Activated T-helper 1 cell treated with anti-CD3 and anti-CD28 coated beads, Interleukin-12 subunit alpha, Interleukin-12 subunit beta, Interleukin-2, Interleukin-4 antibody, amounts not matched to agents 30 ng/mL and 10 ng/mL and 1 ng/mL, durations not matched to agents 14 hours and 24 hours and 36 hours (primary cell): ENCODE results near the gene SLC25A39. TPM values are rescaled to one million over a fixed set of nuclear protein-coding genes. Genes with fewer than 3 reads are reported as not detected.
"Not testable (repeated sequence)": the region's sequence is repeated elsewhere in the genome, so short reads cannot be mapped to it uniquely, and the experiment has no call there.

Experiments
- DNase-seq: peaks from one replicate; pipeline ENCODE4 v3.0.0; 2021; ENCODE audit warnings: low spot score
- H3K27ac Mint-ChIP-seq: one replicate; pipeline ENCODE4 v1.8.0; 2021; ENCODE audit warnings: mild to moderate bottlenecking, mixed read lengths
- H3K27me3 Mint-ChIP-seq: one replicate; pipeline ENCODE4 v1.8.0; 2022; ENCODE audit warnings: mild to moderate bottlenecking, moderate library complexity, mixed read lengths; ENCODE audit not compliant: insufficient read depth
- H3K36me3 Mint-ChIP-seq: one replicate; pipeline ENCODE4 v1.8.0; 2021; ENCODE audit warnings: low read depth, mixed read lengths
- H3K4me1 Mint-ChIP-seq: one replicate; pipeline ENCODE4 v1.8.0; 2021; ENCODE audit warnings: low read depth, mixed read lengths
- H3K4me3 Mint-ChIP-seq: one replicate; pipeline ENCODE4 v1.8.0; 2021; ENCODE audit warnings: mild to moderate bottlenecking, moderate library complexity, mixed read lengths
- H3K9me3 Mint-ChIP-seq: one replicate; pipeline ENCODE4 v1.8.0; 2021; ENCODE audit warnings: mixed read lengths
- intact Hi-C: fragments of 100-400 bp; cut with micrococcal nuclease; formaldehyde crosslinking; loops from one replicate; pipeline ENCODE4 v1.15.1; 2024
- total RNA-seq: library from RNA; stranded (reverse); gene quantifications from 2 replicates; pipeline ENCODE4 v1.2.3, GENCODE V29; 2022

SLC25A39 gene, protein sequence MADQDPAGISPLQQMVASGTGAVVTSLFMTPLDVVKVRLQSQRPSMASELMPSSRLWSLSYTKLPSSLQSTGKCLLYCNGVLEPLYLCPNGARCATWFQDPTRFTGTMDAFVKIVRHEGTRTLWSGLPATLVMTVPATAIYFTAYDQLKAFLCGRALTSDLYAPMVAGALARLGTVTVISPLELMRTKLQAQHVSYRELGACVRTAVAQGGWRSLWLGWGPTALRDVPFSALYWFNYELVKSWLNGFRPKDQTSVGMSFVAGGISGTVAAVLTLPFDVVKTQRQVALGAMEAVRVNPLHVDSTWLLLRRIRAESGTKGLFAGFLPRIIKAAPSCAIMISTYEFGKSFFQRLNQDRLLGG
- 169 and 180 TPM in 2 replicates for total RNA-seq

DNA sequence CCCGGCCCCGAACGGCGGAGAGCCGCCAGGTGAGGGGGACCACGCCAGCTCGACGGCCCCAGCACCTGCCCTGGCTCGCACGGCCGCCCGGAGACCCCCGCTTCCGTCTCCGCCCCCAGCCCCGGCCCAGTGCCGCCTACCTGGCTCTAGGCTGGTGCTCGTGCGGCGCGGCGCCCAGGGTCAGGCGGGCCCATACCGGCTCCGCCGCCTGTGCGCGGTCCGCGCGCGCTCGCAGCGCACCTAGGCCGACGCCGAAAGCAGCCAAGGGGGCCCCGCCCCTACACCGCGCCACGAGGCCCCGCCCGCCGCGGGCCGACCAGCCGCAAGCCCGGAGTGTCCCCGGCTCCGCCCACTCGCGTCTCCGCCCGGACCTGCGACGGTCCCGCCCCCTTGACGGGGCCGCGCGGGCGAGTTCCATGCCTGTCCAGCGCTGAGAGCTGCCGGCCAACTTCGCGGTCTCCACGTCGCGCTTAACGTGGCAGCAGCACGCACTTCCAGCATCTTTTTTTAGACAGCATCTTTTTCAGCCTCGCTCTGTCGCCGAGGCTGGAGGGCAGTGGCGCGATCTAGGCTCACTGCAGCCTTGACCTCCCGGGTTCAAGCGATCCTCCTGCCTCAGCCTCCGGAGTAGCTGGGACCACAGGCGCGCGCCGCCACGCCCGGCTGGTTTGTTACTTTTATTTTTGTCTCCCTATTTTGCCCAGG lies at the start of gene SLC25A39:
Gene SLC25A39 (minus strand): TSS at position 253 of the 705 bp plus-strand sequence. CDS start 1,261 bp downstream, outside the sequence.
- intact Hi-C loops = loop anchor here (1.0 to 10.0 kb wide), 8 partner anchors 16 to 317 kb away; partner anchors contain the start of genes GRN, HDAC5, LSM12 and RUNDC3A
- H3K27me3 Mint-ChIP-seq = no peaks in the 10 kb centered on the region
- H3K4me3 Mint-ChIP-seq = peak within 1 kb of the TSS; percentile 93
- H3K9me3 Mint-ChIP-seq = no peaks in the 10 kb centered on the region
- peaks cover 10% of the 10 kb centered on the region for H3K4me1 Mint-ChIP-seq
- DNase-seq = peak; percentile 96
- peak within 1 kb of the TSS; percentile 97 for H3K27ac Mint-ChIP-seq
- H3K36me3 Mint-ChIP-seq = peaks cover 13% of the 10 kb centered on the region

DNA sequence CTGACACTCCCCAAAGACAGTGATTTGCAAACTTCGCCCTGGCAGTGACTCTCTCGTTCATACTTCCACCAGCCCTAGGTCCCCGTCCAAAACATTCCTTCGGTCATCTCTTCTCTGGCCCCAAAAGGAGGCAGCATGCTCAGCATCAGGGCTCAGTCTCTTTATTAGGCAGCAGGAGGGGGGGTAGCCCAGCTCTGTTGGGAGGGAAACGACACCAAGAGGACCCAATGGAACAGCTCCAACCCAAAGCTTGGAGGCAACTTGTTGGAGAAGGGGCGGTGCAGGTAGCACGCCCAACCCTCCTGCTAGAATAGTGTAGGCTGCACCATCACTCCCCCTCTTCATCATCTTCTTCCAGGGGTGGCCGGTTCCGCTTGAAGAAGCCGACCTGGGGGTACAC lies 47.4 kb upstream of the SLC25A39 start:
- intact Hi-C loops = no loop called here
- Mint-ChIP-seq H3K27ac (no peak overlapping the region), H3K27me3 (peaks cover 20% of the 10 kb centered on the region), H3K36me3 (no peaks in the 10 kb centered on the region), H3K9me3 (no peaks in the 10 kb centered on the region), H3K4me1 (peaks cover 7% of the 10 kb centered on the region), H3K4me3 (no peak overlapping the region)
- no peak for DNase-seq

DNA sequence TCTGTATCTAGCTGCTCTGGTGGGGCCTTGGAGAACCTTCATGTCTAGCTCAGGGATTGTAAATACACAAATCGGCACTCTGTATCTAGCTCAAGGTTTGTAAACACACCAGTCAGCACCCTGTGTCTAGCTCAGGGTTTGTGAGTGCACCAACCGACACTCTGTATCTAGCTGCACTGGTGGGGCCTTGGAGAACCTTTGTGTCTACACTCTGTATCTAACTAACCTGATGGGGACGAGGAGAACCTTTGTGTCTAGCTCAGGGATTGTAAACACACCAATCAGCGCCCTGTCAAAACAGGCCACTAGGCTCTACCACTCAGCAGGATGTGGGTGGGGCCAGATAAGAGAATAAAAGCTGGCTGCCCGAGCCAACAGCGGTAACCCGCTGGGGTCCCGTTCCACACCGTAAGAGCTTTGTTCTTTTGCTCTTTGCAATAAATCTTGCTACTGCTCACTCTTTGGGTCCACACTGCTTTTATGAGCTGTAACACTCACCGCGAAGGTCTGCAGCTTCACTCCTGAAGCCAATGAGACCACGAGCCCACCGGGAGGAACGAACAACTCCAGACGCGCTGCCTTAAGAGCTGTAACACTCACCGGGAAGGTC lies 44.9 kb upstream of the SLC25A39 start:
- Mint-ChIP-seq H3K4me3 (peak overlapping the region; percentile 26), H3K27me3 (peaks cover 33% of the 10 kb centered on the region)
- H3K9me3 Mint-ChIP-seq, H3K27ac Mint-ChIP-seq, intact Hi-C loops, DNase-seq, H3K4me1 Mint-ChIP-seq, H3K36me3 Mint-ChIP-seq: not testable (repeated sequence)

DNA sequence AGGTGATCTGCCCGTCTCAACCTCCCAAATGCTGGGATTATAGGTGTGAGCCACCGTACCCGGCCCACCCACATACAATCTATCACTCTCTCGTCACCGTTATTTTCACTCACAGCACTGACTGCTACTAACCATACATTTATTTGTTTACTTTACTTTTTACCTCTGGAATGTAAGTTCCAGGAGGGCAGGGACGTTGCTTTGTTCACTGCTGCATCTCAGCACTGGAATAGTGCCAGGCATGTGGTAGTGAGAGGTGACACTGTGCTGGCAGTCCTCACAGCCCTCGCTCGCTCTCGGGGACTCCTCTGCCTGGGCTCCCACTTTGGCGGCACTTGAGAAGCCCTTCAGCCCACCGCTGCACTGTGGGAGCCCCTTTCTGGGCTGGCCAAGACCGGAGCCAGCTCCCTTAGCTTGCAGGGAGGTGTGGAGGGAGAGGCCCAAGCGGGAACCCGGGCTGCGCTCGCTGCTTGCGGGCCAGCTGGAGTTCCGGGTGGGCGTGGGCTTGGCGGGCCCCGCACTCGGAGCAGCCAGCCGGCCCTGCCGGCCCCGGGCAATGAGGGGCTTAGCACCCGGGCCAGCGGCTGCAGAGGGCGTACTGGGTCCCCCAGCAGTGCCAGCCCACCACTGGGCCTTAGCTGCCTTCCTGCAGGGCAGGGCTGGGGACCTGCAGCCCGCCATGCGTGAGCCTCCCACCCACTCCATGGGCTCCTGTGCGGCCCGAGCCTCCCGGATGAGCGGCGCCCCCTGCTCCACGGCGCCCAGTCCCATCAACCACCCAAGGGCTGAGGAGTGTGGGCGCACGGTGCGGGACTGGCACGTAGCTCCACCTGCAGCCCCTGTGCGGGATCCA lies 44.0 kb upstream of the SLC25A39 start:
- H3K27ac Mint-ChIP-seq, H3K4me1 Mint-ChIP-seq, intact Hi-C loops, H3K36me3 Mint-ChIP-seq, H3K9me3 Mint-ChIP-seq, H3K4me3 Mint-ChIP-seq, DNase-seq: not testable (repeated sequence)
- peaks cover 37% of the 10 kb centered on the region for H3K27me3 Mint-ChIP-seq

DNA sequence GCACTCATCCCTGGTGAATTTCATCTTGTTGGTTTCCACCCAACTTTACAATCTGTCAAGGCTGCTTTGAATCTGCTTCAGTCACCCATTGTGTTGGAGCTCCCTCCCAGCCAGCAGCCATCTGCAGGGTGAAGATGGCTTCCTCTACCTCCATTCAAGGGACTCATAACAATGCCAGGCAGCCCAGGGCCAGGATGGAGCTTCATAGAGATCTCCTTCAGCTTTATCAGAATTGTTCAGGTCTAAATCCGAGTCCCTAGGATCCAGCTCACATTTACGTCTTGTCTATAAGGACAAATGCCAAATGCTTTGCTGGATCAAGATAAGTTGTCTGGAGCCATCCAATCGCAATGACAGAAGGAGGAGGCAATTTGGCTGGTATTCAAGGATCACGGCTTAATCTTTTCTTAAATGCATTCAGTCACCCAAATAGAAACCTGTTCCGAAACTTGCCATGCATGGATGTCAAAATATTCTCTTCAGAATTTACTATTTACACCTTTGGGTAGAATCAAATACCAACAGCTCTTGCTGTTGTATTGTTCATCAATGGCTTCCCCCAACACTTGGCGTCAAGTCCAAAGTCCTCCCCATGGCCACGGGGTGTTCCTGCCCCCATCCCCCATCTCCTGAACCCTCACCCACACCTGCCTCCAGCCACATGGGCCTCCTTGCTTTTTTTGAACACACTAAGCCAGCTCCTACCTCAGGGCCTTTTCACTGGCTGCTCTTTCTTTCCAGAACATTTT lies 42.8 kb upstream of the SLC25A39 start:
- no peak overlapping the region for H3K4me3 Mint-ChIP-seq
- H3K36me3 Mint-ChIP-seq = no peaks in the 10 kb centered on the region
- no peak for DNase-seq
- peaks cover 37% of the 10 kb centered on the region for H3K27me3 Mint-ChIP-seq
- no peaks in the 10 kb centered on the region for H3K9me3 Mint-ChIP-seq
- peaks cover 7% of the 10 kb centered on the region for H3K4me1 Mint-ChIP-seq
- intact Hi-C loops = no loop called here
- no peak overlapping the region for H3K27ac Mint-ChIP-seq

DNA sequence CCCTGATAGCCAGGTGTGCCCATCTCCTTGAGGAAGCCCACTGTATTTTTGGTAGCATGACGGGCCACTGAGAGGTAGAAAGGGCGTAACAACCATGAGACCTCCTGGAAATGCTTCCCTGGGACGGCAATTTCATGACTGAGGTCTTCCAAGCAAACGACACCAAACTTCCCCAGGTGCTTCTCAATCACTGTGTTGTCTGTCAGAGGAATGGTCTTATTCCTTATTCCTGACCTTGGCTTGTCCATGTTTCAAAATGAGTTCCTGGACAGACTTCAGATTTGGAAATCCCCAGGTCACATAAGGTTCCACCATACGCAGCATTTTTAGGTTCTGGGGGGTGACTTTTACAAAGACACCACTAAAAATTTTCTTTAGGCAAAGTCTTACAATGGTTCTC lies 40.4 kb upstream of the SLC25A39 start:
- H3K27me3 Mint-ChIP-seq = peaks cover 46% of the 10 kb centered on the region
- H3K9me3 Mint-ChIP-seq, intact Hi-C loops: not testable (repeated sequence)

DNA sequence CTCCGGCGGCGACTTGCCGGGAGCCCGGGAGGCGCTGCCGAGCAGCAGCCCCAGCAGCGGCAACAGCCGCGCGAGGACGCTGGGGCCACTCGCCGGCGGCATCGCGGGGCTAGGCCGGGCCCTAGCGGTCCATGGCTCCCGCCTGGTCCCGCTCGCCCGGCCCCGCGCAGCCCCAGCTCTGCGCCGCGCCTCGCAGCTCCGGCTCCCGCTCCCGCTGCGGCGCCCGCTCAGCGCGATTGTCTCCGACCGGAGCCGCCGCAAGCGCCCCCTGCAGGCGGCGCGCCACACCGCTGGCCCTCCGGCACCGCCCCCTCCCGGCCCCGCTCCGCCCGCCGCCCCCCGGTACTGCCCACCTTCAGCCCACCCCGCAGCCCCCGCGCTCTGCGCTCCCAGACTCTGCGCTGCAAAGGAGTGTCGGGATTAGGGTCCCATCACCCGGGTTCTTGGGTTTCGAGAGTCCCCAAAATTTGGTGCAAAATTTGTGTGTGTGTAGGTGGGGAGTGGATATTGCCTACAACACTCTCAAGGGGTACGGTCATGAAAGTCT lies 39.1 kb upstream of the SLC25A39 start, which contains the start of gene FAM171A2:
Gene FAM171A2 (minus strand): TSS at position 241 of the 547 bp plus-strand sequence. CDS start 139 bp downstream, at position 102.
- intact Hi-C loops = loop anchor here (1.0 kb wide), 2 partner anchors 18 to 22 kb away; partner anchors contain the start of gene GRN
- Mint-ChIP-seq H3K27ac (no peak within 1 kb of the TSS), H3K27me3 (peaks cover 47% of the 10 kb centered on the region), H3K9me3 (no peaks in the 10 kb centered on the region), H3K36me3 (no peaks in the 10 kb centered on the region), H3K4me1 (no peaks in the 10 kb centered on the region), H3K4me3 (peak within 1 kb of the TSS; percentile 78)
- DNase-seq = peak; percentile 59

More for the DNA sequence above, 40.4 kb upstream of the SLC25A39 start:
- H3K4me3 Mint-ChIP-seq, H3K27ac Mint-ChIP-seq, DNase-seq, H3K36me3 Mint-ChIP-seq, H3K4me1 Mint-ChIP-seq: not testable (repeated sequence)

DNA sequence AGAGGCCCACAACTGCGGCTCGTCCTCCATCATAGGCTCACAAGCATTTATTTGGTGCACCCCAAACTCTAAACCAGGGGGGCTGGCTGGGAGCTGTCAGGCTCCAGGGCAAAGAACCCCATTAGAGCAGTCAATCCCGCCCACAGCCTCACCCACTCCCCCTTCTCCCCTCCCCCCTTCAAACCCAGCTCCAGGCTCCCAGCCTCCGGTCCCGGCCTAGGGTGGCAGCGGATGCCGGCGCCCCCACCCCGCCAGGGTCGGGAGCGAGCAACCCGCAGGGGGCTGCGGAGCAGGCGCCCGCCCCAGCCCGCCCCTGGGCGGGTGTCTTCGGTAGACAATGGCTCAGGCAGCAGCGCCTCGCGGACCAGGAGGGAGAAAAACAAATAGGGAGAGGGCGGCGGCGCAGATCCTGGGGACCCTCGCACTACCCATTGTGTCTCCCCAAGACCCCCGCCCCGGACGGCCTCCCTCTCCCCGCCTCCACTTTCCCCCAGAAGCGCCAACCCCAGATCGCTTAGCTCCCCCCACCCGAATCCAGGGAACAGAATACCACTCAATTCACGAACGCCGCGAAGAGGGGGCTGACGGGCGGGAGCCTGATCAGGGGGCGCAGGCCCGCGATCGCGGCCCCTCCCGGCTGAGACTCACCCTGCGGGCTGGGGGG lies 38.5 kb upstream of the SLC25A39 start:
- H3K4me1 Mint-ChIP-seq = no peaks in the 10 kb centered on the region
- intact Hi-C loops = loop anchor here (1.0 kb wide), 2 partner anchors 18 to 22 kb away; partner anchors contain the start of gene GRN
- peak overlapping the region; percentile 78 for H3K4me3 Mint-ChIP-seq
- H3K36me3 Mint-ChIP-seq = no peaks in the 10 kb centered on the region
- peaks cover 49% of the 10 kb centered on the region for H3K27me3 Mint-ChIP-seq
- no peak for DNase-seq
- H3K9me3 Mint-ChIP-seq = no peaks in the 10 kb centered on the region
- no peak overlapping the region for H3K27ac Mint-ChIP-seq

DNA sequence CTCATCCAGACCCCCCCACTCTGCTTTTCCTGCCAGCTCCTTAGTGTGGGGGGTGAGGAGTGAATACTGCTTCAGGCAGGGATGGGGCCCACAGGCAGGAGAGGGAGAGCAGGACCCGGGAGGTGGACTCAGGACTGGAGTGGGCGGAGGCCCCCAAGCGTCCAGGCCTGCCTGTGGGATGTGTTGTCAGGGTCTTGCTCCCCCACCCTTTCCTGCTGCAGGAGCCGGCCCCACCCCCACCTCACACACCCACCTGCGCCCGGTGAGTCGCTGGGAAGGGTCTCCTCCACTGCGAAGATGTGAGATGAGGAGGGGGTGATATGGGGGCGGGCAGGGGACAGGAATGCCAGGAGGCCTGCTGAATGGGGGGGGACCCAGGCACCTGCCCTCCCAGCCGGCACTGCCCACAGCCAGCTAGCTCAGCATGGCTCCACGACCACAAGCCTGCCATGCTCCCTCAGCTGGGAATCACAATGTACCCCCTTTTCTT lies 37.9 kb upstream of the SLC25A39 start:
- no peak overlapping the region for H3K27ac Mint-ChIP-seq
- H3K27me3 Mint-ChIP-seq = peaks cover 49% of the 10 kb centered on the region
- intact Hi-C loops = no loop called here
- DNase-seq = no peak
- peak overlapping the region; percentile 39 for H3K4me3 Mint-ChIP-seq
- H3K36me3 Mint-ChIP-seq = no peaks in the 10 kb centered on the region
- H3K4me1 Mint-ChIP-seq = no peaks in the 10 kb centered on the region
- H3K9me3 Mint-ChIP-seq = no peaks in the 10 kb centered on the region

DNA sequence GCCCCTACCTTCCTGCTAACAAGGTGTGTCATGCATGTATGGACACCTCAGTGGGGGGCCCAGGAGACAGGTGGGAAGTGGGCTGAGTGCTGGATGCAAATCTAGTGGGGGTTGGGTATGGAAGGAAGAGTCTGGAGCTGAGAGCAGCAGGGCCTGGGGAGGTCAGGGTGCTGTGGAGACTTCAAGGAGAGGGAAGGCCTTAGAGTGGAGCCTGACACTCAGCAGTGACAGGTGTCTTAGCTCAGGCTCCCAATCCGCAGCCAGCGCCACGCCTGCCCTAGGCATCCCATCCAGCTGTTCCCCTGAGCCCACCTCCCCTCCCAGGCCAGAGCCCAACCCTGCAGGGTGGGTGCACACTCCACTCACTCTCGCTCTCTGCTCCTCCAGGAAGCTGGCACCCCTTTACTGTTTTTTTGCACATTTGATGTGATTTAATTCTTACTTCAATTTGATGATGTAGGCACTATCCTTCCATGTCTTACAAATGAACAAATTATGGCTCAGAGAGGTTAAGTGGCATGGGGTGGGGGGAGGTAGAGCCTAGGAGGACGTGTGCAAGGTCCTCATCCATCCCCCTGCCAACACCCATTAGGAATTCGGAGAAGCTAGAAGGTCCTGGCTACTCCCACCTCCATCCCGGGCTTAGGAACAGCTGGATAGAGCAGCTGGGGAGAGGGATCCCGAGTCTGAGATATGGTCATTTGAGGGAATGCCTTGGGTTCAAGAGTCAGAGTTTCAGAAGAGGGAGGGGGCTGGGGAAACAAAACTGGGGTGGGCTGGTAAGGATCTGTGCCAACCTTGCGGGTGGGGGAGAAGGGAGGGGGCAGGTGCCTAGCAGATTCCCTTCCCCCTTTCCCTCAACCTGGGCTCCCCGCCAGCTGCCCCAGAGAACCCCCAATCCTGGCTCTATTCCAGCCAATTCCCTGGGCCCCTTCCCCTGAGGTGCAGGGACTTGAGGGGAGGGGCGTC lies 37.0 kb upstream of the SLC25A39 start:
- Mint-ChIP-seq H3K36me3 (no peaks in the 10 kb centered on the region), H3K9me3 (no peaks in the 10 kb centered on the region), H3K4me1 (no peaks in the 10 kb centered on the region), H3K4me3 (no peak overlapping the region), H3K27ac (no peak overlapping the region), H3K27me3 (peaks cover 45% of the 10 kb centered on the region)
- intact Hi-C loops = no loop called here
- DNase-seq = no peak
